K562 (cell line): ENCODE measurements around the gene MIEF1. TPM values are rescaled to one million over a fixed set of nuclear protein-coding genes. Genes with fewer than 3 reads are reported as not detected.

ENCODE experiments used
- AFF4 ChIP-seq: sonication (generic); formaldehyde crosslinking; IDR thresholded peaks from 2 replicates; pipeline ENCODE4 v1.8.0; 2023; ENCODE audit warnings: mild to moderate bottlenecking, missing genetic modification reagents
- DDX20 ChIP-seq: fragments of 450-650 bp; IDR thresholded peaks from 2 replicates; pipeline ENCODE4 v1.6.1; 2016; ENCODE audit warnings: missing genetic modification characterization, low read depth, mild to moderate bottlenecking, missing compliant biosample characterization, moderate library complexity
- E2F1 ChIP-seq: sonication (generic); formaldehyde crosslinking; IDR thresholded peaks from 2 replicates; pipeline ENCODE4 v1.8.1; 2023; ENCODE audit warnings: mild to moderate bottlenecking, missing genetic modification reagents, moderate library complexity
- ELK3 ChIP-seq: fragments of 450-650 bp; formaldehyde crosslinking; IDR thresholded peaks from 2 replicates; pipeline ENCODE4 v1.4.0; 2020; ENCODE audit warnings: mild to moderate bottlenecking
- FOXO4 ChIP-seq: fragments of 450-650 bp; formaldehyde crosslinking; IDR thresholded peaks from 2 replicates; pipeline ENCODE4 v1.4.0; 2020; ENCODE audit warnings: mild to moderate bottlenecking, moderate library complexity
- HOMEZ ChIP-seq: fragments of 250-450 bp; sonication (Bioruptor Pico); IDR thresholded peaks from 2 replicates; pipeline ENCODE4 v1.4.0; 2020; ENCODE audit warnings: mild to moderate bottlenecking, moderate library complexity
- SMAD3 ChIP-seq: fragments of 450-650 bp; formaldehyde crosslinking; conservative IDR thresholded peaks from 2 replicates; pipeline ENCODE4 v1.4.0; 2020; ENCODE audit warnings: mild to moderate bottlenecking
- polyA plus RNA-seq, 8 experiments: library from polyadenylated mRNA; depleted of rRNA in 4 of 8; stranded (reverse) in 5 of 8; unstranded in 3 of 8; fragments of >200 nt; fragmentation: Nextera tagmentation in 2 of 8; fragmentation: Illumina TruSeq in 1 of 8; extraction: Ambion mirVana in 2 of 8; extraction: Trizol in 1 of 8; gene quantifications; 2 replicates each; pipeline versions ENCODE4 v1.2.1 to v1.2.3, GENCODE V29; 2011 to 2014; ENCODE audit warnings: inconsistent platforms in 1 of 8, missing spikeins in 1 of 8
- total RNA-seq, 7 experiments: library from RNA; depleted of rRNA in 6 of 7; stranded (reverse); fragments of >200 nt in 6 of 7; fragmentation: Illumina TruSeq in 2 of 7; extraction: Trizol in 2 of 7; gene quantifications; 2 replicates each; pipeline versions ENCODE4 v1.2.1 to v1.2.3, GENCODE V29; 2011 to 2021; ENCODE audit warnings: low replicate concordance in 1 of 7

MIEF1 gene
- total and polyA plus RNA-seq, 9 of the 15 experiments (the other 6 are each of a cell fraction or from before 2014, with no cell fraction given) = 10.9 to 51.8 (median 25.5) TPM

- TF ChIP-seq ELK3 = no peak
- no peak for TF ChIP-seq DDX20 (tag)
- TF ChIP-seq AFF4 (CRISPR knock-in tag) = no peak
- TF ChIP-seq HOMEZ (CRISPR knock-in tag) = no peak
- TF ChIP-seq E2F1 (CRISPR knock-in tag) = no peak
- no peak for TF ChIP-seq FOXO4 (CRISPR knock-in tag)
- no peak for TF ChIP-seq SMAD3 (CRISPR knock-in tag)
Observed at GRCh38 chr22:39558254-39558727, 56.2 kb downstream of the MIEF1 start (continued).
